CD4-positive, alpha-beta T cell (primary cell): Measurements from ENCODE around the gene DENND1B. TPM values are rescaled to one million over a fixed set of nuclear protein-coding genes. Genes with fewer than 3 reads are reported as not detected.

ENCODE experiments used
- ATAC-seq: fragments of 200-7000 bp; cut with Tn5 transposase; one replicate; pipeline ENCODE4 v1.10.0; 2022; ENCODE audit warnings: mild to moderate bottlenecking; ENCODE audit not compliant: poor library complexity
- CTCF ChIA-PET: fragments of 350-600 bp; sonication (Branson Sonifier 250); formaldehyde crosslinking; loops from one replicate; lab custom pipeline; 2021; ENCODE audit warnings: antibody characterized with exemption, inconsistent platforms; lab: Charles Lee
- POLR2A ChIA-PET: fragments of 350-600 bp; sonication (Branson Sonifier 250); formaldehyde crosslinking; loops from one replicate; lab custom pipeline; 2021; ENCODE audit warnings: antibody characterized with exemption, inconsistent platforms; lab: Charles Lee
- DNase-seq, 14 experiments: peaks; one replicate each; pipeline ENCODE4 v3.0.0-alpha.2; 2013 to 2020; ENCODE audit warnings: mixed read lengths in 2 of 14
- H3K27ac ChIP-seq, 2 donors: one replicate each; pipeline versions ENCODE4 v1.5.1 to v1.7.0; 2013; ENCODE audit warnings: low read length in 2 of 2, low read depth in 1 of 2, mild to moderate bottlenecking in 1 of 2
- H3K27me3 ChIP-seq, 2 experiments: 1 replicate in 1 of 2; 2 replicates in 1 of 2; pipeline versions ENCODE4 v1.6.1 to v1.7.0; 2013; ENCODE audit warnings: low read length in 2 of 2, control low read depth in 1 of 2, mild to moderate bottlenecking in 1 of 2, moderate library complexity in 1 of 2; ENCODE audit not compliant: insufficient read depth in 2 of 2, control insufficient read depth in 1 of 2
- H3K36me3 ChIP-seq: one replicate; pipeline ENCODE4 v1.6.1; 2013; ENCODE audit warnings: low read length, control low read depth; ENCODE audit not compliant: insufficient read depth
- H3K4me1 ChIP-seq: one replicate; pipeline ENCODE4 v1.6.1; 2013; ENCODE audit warnings: low read length, control low read depth; ENCODE audit not compliant: insufficient read depth
- H3K4me3 ChIP-seq: one replicate; pipeline ENCODE4 v1.5.1; 2013; ENCODE audit warnings: mild to moderate bottlenecking, low read length, moderate library complexity
- H3K9me3 ChIP-seq, 2 experiments: 1 replicate in 1 of 2; 2 replicates in 1 of 2; pipeline versions ENCODE4 v1.6.1 to v1.7.0; 2013; ENCODE audit warnings: low read length in 2 of 2, mild to moderate bottlenecking in 2 of 2, control low read depth in 1 of 2, moderate library complexity in 1 of 2; ENCODE audit not compliant: control insufficient read depth in 1 of 2, insufficient read depth in 1 of 2
- H3K27ac Mint-ChIP-seq: one replicate; pipeline ENCODE4 v1.8.0; 2020; ENCODE audit warnings: mixed read lengths
- H3K27me3 Mint-ChIP-seq: one replicate; pipeline ENCODE4 v1.8.0; 2021; ENCODE audit warnings: mixed read lengths
- H3K36me3 Mint-ChIP-seq: one replicate; pipeline ENCODE4 v1.8.0; 2021; ENCODE audit warnings: low read depth, mixed read lengths
- H3K4me1 Mint-ChIP-seq: one replicate; pipeline ENCODE4 v1.8.0; 2021; ENCODE audit warnings: low read depth, mixed read lengths
- H3K4me3 Mint-ChIP-seq: one replicate; pipeline ENCODE4 v1.8.0; 2020; ENCODE audit warnings: mild to moderate bottlenecking, mixed read lengths
- H3K9me3 Mint-ChIP-seq: one replicate; pipeline ENCODE4 v1.8.0; 2020; ENCODE audit warnings: mixed read lengths
- CTCF ChIP-seq: fragments of 200-600 bp; IDR thresholded peaks from one replicate; pipeline ENCODE4 v1.8.0; 2022; ENCODE audit warnings: antibody characterized with exemption, mild to moderate bottlenecking
- intact Hi-C, 2 experiments: fragments of 100-400 bp; cut with DNase I in 1 of 2; cut with micrococcal nuclease in 1 of 2; formaldehyde crosslinking; loops; one replicate each; pipeline versions ENCODE4 v1.15.1 to v1.9.0; 2023 to 2025; cut with DNase I, micrococcal nuclease
- total RNA-seq, 174 experiments: library from RNA in 2 of 174; stranded (reverse) in 2 of 174; gene quantifications; one replicate each; pipeline ENCODE4 v1.2.3 and lab custom pipeline; 2021 to 2026

Gene DENND1B
- total RNA-seq, 2 experiments from 2014 or later: 23.9 to 26.5 TPM

GRCh38 chr1:197806718-197807117 lies 31.4 kb upstream of the DENND1B start:
- Histone ChIP-seq H3K36me3 (no peaks in the 10 kb centered on the region), H3K27ac (no peak overlapping the region), H3K4me3 (no peak overlapping the region), H3K9me3 (peaks cover 0 to 3% of the 10 kb centered on the region in 2 experiments), H3K27me3 (no peaks in the 10 kb centered on the region), H3K4me1 (no peaks in the 10 kb centered on the region)
- intact Hi-C loops: no loop called here
- Mint-ChIP-seq H3K4me3 (no peak overlapping the region), H3K36me3 (no peaks in the 10 kb centered on the region), H3K4me1 (no peaks in the 10 kb centered on the region), H3K27ac (no peak overlapping the region), H3K9me3 (no peaks in the 10 kb centered on the region), H3K27me3 (no peaks in the 10 kb centered on the region)
- no peak for ATAC-seq
- CTCF ChIA-PET: no interaction called here
- no peak for TF ChIP-seq CTCF
- peak in 1 of 14 experiments; percentile 34 for DNase-seq
- POLR2A ChIA-PET: no interaction called here

GRCh38 chr1:197801684-197802083 lies 26.4 kb upstream of the DENND1B start:
- no peaks in the 10 kb centered on the region for H3K4me1 ChIP-seq
- no peak overlapping the region for H3K27ac ChIP-seq
- H3K4me3 ChIP-seq: no peak overlapping the region
- H3K27me3 Mint-ChIP-seq: no peaks in the 10 kb centered on the region
- ATAC-seq (no peak), DNase-seq (no peak)
- H3K9me3 Mint-ChIP-seq: peaks cover 9% of the 10 kb centered on the region
- no peak overlapping the region for H3K4me3 Mint-ChIP-seq
- intact Hi-C loops: no loop called here
- TF ChIP-seq CTCF: no peak
- H3K4me1 Mint-ChIP-seq: no peaks in the 10 kb centered on the region
- H3K9me3 ChIP-seq: peaks cover 21 to 29% of the 10 kb centered on the region in 2 experiments
- H3K27me3 ChIP-seq: peaks cover 0 to 2% of the 10 kb centered on the region in 2 experiments
- no peaks in the 10 kb centered on the region for H3K36me3 ChIP-seq
- no peak overlapping the region for H3K27ac Mint-ChIP-seq
- ChIA-PET POLR2A (no interaction called here), CTCF (no interaction called here)
- peaks cover 10% of the 10 kb centered on the region for H3K36me3 Mint-ChIP-seq

- no peak for TF ChIP-seq CTCF
- no peaks in the 10 kb centered on the region for H3K4me1 ChIP-seq
Observed at GRCh38 chr1:197801111-197801482, 25.8 kb upstream of the DENND1B start.

More at GRCh38 chr1:197801111-197801482, 25.8 kb upstream of the DENND1B start:
- ATAC-seq (no peak), DNase-seq (no peak)
- peaks cover 0 to 2% of the 10 kb centered on the region in 2 experiments for H3K27me3 ChIP-seq
- H3K36me3 Mint-ChIP-seq: peaks cover 16% of the 10 kb centered on the region
- no peak overlapping the region for H3K4me3 Mint-ChIP-seq
- no peaks in the 10 kb centered on the region for H3K4me1 Mint-ChIP-seq
- H3K9me3 Mint-ChIP-seq: peaks cover 12% of the 10 kb centered on the region
- H3K27ac Mint-ChIP-seq: no peak overlapping the region
- no peaks in the 10 kb centered on the region for H3K36me3 ChIP-seq
- ChIA-PET CTCF (no interaction called here), POLR2A (no interaction called here)
- H3K9me3 ChIP-seq: peaks cover 26 to 29% of the 10 kb centered on the region in 2 experiments
- no peaks in the 10 kb centered on the region for H3K27me3 Mint-ChIP-seq
- no peak overlapping the region for H3K4me3 ChIP-seq
- intact Hi-C loops: no loop called here
- no peak overlapping the region for H3K27ac ChIP-seq
